Measurements from ENCODE around the gene POLR3H.

- no peak for TF ChIP-seq CTCF (conservative IDR thresholded peaks at IDR 0.05; ENCODE audit: low read length)
- TF ChIP-seq EZH2phosphoT487 (IDR thresholded peaks at IDR 0.05; ENCODE audit: borderline replicate concordance) = no peak
These were observed 7.8 kb upstream of the POLR3H start for GRCh38 chr22:41551877-41552582.
